ENCODE measurements around the gene ZNF70.
A peak's percentile ranks its signal among the peaks of the same experiment; 100 is the strongest.

ZNF70 gene

DNA sequence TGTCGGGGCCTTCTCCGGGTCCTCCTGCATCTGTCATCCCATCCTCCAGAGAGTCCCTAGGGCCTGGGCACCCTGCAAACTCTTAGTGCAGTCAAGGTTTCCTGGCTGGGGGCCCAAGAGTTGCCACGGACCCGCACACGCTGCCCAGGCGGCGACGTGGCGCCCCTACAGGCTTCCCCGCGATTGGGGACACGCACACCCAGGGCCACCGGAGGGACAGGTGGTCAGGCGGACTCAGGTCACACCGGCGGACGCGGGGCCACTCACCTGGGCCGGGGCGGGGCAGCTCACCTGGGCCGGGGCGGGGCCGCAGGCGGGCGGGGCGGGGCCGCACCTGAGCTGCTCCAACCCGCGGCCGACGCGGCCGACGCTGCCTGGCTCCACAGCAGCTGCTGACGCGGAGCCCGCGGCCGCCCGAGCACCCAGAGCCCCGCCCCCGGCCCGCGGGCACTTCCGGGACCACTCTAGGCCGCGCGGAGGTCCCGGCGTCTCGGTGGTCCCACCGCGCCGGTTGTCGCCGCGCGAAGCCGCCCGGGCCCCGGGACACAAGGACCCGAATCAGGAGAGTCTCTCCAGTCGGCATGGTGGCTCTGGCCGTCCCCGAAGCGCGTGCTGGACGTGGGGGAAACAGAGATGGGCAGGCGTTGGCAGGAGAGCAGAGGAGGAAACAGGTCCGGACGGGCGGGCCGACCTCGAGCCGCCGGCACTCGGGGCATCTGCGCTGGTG is at the start of gene ZNF70:
TSS of gene ZNF70 (minus strand) at position 399 of the 727 bp plus-strand sequence. CDS start 5,972 bp downstream, outside the sequence.
- DNase-seq = peak; percentile 52

DNA sequence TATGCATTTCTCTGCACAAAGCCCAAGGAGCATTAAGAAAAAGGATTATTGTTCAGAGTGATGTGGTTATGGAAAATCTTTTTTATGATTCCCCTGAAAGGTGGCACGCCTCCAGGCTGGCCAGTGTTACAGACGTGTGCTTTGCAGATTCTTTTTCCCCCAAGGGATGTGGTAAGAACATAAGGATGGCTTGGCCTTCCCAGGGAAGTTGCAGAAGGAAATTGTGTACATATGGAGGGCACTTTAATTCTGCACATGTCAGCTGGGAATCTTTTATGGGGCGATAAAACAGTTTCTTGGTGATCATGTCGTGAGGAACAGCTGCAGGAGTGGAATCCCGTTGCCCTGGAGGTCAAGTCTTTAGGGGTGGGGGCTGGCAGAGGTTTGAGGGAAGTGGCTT is 45.5 kb upstream of the ZNF70 start:
- DNase-seq = no peak

DNA sequence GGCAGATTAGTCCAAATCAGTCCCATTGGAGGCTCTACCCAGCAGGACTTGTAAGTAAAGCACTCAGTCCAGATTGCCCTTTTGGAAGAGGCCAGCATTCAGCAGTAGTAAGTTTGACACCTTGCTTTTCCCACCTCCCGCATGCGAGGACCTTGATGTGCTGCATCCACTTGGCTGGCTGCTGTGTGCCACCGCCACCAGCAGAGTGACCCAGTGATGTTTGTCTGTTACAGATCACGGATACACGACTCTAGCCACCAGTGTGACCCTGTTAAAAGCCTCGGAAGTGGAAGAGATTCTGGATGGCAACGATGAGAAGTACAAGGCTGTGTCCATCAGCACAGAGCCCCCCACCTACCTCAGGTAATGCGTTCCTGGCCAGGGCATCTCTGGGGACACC is 42.4 kb upstream of the ZNF70 start:
- no peak for DNase-seq

DNA sequence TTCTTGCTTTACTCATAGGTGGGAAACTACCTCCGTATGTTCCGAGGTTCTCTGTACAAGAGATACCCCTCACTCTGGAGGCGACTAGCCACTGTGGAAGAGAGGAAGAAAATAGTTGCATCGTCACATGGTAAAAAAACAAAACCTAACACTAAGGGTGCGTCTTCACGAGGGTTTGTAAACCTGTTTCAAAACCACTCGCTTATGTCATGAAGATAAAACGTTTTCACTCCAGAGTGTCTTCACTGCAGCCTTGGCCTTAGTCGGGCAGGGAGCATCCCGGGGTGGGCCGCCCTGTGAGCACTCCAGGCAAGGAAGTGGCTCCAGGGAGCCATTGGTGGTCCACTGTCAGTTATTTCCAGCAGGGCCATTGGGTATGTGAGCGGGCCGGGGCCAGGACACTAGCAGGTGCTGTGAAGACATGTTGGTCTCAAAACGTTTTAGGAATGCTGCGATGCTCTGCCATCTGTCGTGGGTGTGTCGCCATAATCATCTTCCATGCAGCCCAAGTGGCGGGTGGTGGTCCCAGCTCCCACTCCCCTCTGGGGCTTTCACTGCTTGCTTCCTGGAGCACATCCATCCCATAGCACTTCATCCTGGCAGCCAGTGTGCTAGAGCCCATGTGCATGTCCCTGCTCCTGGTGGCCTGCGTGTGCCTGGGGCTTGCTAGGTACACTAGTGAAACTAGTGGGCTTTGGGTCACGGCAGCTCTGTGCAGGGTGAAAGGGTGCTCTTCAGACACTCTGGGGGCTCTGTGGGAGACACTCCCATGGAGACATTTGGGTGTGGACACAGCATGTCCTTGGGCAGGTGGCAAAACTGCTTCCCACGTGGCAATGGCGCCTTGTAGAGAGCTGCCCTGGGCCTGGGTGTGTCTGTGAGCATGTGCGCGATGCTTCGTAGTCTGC is 41.1 kb upstream of the ZNF70 start:
- DNase-seq = no peak

DNA sequence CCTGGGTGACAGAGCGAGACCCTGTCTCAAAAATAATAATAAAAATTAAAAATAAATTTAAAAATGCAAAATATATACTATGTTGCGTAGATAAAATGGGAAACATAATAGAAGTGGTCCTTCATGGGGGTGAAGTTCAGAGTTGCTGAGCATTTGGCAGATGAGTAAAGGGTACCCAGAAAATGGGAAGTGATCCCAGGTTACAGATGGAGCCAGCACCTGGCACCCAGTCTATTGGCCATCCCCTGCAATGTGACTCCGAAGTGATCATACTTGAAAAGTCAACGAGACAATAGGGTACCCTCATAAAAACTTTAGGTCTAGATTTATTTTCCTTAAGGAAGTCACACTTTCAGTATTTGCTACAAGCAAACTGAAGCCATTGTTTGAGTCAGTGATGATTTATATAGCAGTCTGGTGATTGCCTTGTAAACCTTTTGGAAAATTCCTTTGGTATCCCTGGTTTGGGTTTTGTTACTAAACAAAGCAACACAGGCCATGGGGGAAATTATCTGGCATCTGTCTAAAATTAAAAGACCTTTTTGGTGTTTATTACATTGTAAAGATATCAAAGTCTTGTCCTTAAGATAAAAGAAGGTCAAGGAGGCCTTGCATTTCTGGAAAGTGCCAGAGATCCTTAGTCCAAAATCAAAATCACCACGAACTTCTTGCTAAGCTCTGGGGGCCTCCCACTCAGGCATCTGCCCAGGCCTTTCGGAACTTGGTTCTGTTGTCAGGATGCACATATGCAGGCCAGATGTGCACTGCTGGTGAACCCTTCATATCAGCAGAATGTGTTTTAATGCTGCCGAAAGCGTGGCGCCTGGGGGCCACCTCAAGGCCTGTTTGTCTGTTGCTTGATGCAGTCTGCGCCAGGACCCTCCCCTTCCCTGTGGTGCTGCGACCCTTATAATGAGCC is 40.2 kb upstream of the ZNF70 start:
- DNase-seq = no peak

DNA sequence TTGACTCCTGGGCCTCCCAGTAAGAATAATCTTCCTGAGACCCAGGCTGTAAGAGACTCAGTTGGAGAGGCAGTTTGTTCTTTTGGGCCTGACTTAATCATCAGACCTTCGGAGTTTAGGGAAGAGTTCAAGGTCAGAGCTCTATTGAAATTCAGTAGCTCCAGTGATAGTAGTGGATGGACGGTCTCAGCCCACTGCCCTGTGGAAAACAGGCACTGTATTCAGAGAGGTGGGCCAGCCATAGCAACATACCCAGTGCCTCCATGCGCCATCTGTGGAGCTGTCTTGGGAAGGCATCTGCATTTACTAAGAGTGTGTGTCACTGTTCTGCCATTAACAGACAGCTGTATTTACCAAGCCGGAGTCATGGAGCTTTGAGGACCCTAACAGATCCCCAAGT is 38.7 kb upstream of the ZNF70 start:
- DNase-seq = no peak

DNA sequence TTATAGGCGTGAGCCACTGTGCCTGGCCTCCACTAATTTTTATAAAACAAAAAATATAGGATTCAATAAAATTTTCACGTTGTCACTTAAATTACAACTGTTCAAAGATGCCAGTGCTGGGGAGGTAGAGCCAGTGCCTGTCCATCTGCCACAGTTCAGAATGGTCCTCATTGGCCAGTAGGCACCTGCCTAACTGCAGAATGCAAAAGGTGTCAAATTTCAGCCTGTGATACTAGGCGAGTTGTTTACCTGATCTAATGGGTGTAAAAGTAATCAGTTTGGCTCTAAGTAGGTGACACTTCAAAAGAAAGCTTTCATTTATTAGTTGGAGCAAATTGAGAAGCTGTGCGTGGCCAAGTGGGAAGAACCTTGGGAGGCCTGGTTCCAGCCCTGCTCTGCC is 38.2 kb upstream of the ZNF70 start:
- no peak for DNase-seq

DNA sequence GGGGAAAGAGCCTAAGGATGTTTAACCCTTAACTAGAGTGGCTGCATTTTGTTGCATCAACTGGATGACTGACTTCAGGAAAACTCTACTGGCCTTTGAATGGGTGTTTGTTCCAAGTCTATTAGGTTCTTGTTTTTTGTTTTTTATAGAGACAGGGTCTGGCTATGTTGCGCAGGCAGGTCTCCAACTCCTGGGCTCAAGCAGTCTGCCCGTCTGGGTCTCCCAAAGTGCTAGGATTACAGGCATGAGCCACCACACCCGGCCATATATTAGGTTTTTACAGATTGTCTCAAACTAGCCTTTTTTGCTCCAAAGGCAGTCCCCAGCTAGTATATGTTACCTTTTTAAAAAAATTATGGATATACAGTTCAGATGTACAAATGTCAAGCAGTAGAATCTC is 37.0 kb upstream of the ZNF70 start:
- no peak for DNase-seq

DNA sequence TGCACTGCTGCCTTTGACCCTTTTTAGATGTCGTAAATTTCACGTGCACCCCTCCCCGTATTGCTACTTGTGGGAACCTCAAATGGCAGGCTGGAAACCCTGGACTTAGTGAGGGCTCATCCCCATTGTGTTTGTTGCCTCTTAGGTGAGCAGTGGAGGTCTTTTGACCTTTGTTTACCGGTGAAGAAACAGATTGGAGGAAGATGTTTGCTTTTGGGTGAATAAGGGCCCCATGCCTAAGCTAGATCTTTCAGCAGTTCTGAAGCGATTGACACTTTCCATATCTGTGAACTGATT is 36.6 kb upstream of the ZNF70 start:
- DNase-seq = no peak

DNA sequence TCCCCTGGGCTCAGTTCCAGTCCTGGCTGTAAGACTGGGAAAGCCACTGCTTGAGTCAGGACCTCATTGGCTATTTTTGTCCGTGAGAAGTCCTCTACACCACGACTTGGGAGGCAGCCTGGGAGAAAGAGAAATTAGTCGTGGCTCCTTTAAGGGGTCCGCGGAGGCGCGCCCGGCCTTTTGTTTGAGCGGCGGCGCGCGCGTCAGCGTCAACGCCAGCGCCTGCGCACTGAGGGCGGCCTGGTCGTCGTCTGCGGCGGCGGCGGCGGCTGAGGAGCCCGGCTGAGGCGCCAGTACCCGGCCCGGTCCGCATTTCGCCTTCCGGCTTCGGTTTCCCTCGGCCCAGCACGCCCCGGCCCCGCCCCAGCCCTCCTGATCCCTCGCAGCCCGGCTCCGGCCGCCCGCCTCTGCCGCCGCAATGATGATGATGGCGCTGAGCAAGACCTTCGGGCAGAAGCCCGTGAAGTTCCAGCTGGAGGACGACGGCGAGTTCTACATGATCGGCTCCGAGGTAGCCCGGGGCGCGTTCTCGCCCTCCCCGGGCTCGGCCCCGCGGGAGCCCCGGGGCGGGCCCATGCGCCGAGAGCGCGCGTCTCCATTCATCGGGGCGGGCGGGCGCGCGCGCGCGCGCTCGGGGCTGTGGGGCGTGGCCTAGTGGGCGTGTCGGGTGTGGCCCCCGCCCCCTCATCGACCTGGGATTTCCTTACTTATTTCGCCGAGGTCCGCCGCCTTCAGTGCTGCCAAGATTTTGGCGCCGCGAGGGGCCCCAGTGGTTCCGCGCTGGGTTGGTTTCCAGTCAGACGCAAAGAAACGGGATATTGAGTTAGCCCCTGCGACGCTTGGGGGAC is 36.1 kb upstream of the ZNF70 start, which contains the start of gene SMARCB1:
TSS of gene SMARCB1 (plus strand) at position 215 of the 848 bp plus-strand sequence. CDS start at position 419, 204 bp downstream.
- peak; percentile 70 for DNase-seq

DNA sequence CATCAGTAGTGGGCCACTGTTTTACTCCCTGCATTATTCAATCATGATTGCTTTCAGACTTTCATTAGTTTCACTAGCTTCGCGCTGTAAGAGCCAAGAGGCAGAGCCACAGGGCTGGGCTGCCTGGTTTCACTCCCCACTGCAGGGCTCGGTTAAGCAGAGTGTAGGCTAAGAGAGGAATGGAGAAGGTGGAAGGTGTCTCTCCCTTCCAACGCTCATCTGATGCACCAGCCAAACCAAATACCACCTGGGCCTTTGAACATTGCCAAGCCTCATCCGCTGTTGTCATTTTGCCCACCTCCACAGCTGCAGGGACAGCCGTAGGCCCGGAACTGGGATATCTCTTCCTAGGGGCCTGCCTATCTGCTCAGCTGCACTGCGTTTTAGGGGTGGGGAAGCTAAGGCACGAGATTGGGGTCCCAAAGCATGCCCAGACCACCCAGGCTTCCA is 35.4 kb upstream of the ZNF70 start:
- no peak for DNase-seq

DNA sequence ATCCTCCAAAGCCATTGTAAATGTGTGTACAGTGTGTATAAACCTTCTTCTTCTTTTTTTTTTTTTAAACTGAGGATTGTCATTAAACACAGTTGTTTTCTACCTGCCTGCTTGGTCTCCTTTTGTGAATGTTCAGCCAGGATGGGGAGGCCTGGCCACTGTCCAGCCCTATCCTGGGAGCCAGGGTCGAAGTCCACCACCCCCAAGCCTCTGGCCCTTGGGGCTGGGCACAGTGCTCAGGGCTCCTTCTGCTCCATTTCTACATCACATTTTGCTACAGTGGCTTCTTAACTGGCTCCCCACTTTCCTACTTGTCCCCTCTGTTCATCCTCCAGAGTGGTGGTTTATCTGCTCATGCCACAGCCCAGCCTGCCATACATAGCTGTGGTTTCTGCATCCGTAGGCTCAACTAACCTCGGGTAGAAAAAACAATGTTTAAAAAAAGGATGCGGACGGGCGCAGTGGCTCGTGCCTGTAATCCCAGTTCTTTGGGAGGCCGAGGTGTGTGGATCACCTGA is 33.4 kb upstream of the ZNF70 start:
- no peak for DNase-seq

DNA sequence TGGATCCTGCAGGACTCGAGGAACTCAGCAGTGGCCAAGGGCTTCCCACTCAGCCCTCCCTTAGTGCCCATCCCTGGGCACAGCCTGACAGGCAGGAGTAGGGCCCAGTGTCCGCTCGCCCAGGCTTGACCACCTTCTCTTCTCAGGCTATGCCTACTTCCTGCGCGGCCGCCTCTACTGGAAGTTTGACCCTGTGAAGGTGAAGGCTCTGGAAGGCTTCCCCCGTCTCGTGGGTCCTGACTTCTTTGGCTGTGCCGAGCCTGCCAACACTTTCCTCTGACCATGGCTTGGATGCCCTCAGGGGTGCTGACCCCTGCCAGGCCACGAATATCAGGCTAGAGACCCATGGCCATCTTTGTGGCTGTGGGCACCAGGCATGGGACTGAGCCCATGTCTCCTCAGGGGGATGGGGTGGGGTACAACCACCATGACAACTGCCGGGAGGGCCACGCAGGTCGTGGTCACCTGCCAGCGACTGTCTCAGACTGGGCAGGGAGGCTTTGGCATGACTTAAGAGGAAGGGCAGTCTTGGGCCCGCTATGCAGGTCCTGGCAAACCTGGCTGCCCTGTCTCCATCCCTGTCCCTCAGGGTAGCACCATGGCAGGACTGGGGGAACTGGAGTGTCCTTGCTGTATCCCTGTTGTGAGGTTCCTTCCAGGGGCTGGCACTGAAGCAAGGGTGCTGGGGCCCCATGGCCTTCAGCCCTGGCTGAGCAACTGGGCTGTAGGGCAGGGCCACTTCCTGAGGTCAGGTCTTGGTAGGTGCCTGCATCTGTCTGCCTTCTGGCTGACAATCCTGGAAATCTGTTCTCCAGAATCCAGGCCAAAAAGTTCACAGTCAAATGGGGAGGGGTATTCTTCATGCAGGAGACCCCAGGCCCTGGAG is 32.6 kb upstream of the ZNF70 start:
- no peak for DNase-seq

DNA sequence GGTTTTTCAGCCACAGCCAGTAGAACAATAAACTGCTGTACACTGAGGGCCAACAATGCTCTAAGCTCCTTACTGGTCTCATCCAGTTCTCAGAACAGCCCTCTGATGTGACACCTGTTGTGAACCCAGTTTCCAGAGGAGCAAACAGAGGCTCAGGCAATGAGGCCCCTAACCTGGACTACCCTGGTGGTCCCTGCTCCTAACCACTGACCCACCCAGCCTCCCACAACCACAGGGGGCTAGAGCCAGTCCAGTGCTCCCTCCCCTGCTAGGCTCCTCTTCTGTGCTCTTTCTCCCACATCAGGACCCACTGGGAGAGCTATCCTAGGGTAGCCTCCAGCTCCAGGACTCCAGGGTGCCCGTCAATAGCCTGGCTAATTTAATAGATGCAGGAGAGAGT is 31.8 kb upstream of the ZNF70 start:
- no peak for DNase-seq

DNA sequence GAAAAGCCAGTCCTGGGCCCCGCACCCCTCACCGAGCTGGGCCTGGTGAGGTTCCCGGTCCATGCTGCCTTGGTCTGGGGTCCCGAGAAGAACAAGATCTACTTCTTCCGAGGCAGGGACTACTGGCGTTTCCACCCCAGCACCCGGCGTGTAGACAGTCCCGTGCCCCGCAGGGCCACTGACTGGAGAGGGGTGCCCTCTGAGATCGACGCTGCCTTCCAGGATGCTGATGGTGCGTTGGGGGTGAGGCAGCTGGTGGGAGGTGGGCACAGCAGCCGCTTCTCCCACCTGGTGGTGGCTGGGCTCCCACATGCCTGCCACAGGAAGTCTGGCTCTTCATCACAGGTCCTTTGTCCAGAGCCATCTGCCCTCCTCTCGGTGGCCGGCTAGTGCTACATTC is 31.3 kb upstream of the ZNF70 start:
- DNase-seq = no peak

DNA sequence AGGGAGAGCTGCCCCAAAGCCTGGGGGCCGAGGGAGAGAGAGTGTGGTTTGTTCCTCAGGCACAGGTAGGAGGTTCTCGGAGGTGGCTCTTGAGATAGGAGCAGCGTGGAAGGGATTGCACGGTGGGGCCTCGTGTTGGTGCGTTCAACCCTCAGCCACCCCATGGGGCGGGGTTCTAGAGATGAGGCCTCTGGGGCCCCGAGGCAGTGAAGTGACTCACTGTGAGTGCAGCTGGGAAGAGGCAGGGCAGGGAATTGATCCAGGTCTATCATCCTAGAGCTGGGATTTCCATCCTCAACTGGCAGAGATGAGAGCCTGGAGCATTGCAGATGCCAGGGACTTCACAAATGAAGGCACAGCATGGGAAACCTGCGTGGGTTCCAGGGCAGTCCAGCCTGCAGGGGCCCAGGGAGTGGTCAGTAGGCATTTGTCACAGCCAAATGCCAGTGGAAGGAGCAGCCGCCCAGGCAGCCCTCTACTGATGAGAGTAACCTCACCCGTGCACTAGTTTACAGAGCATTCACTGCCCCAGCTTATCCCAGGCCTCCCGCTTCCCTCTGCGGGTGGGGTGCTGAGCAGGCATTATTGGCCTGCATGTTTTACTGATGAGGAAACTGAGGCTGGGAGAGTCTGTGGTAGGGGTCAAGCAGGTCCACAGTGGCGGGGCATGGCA is 30.7 kb upstream of the ZNF70 start:
- DNase-seq = no peak

DNA sequence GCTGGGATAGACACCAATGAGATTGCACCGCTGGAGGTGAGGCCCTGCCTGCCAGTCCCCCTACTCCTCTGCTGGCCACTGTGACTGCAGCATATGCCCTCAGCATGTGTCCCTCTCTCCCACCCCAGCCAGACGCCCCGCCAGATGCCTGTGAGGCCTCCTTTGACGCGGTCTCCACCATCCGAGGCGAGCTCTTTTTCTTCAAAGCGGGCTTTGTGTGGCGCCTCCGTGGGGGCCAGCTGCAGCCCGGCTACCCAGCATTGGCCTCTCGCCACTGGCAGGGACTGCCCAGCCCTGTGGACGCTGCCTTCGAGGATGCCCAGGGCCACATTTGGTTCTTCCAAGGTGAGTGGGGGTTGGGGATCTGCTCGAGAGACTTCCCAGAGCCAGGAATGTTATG is 30.2 kb upstream of the ZNF70 start:
- DNase-seq = no peak

DNA sequence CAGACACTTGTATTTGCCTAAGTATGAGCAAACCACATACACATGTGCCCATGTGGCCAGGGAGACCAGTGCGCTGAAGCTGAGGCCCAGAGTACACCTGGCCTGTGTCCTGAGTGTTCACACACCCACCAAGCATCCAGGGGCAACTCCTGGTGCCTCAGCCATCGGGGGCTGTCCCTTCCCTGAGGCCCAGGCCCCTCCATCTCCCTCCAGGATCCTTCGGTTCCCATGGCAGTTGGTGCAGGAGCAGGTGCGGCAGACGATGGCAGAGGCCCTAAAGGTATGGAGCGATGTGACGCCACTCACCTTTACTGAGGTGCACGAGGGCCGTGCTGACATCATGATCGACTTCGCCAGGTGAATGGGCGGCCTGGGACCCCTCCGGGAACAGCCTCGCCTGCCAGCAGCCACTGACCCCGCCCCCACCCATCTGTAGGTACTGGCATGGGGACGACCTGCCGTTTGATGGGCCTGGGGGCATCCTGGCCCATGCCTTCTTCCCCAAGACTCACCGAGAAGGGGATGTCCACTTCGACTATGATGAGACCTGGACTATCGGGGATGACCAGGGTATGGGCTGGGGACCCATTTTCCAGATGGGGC is 29.3 kb upstream of the ZNF70 start:
- DNase-seq = no peak

DNA sequence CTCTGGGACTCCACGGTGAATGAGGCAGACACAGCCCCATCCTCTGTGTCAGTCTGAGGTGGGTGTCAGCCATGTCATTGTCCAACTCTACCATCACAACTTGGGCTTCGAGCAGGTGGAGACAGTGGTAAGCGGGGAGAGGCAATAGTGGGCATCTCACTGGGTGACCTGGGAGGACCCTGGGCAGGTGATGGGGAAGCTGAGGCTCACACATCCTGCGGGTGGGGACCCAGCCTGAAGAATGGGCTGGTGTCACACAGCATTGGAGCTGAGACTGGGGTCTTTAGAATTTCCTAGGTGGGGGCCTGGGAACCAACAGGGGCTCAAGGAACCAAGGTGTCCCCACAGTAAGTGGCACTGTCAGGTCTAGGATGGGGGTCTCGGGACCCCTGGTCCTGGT is 28.8 kb upstream of the ZNF70 start:
- no peak for DNase-seq

DNA sequence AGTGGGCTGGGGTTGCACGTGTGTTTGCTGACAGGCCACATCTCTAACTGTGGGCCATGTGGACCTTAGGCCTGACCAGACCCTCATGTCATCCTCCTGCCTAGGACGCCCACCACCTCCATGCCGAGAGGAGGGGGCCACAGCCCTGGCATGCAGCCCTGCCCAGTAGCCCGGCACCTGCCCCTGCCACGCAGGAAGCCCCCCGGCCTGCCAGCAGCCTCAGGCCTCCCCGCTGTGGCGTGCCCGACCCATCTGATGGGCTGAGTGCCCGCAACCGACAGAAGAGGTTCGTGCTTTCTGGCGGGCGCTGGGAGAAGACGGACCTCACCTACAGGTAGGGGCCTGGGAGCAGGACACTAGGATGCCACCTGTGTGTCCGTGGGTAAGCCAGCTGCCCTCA is 28.2 kb upstream of the ZNF70 start:
- DNase-seq = no peak
